ENCODE results near the gene L1TD1.

DNA sequence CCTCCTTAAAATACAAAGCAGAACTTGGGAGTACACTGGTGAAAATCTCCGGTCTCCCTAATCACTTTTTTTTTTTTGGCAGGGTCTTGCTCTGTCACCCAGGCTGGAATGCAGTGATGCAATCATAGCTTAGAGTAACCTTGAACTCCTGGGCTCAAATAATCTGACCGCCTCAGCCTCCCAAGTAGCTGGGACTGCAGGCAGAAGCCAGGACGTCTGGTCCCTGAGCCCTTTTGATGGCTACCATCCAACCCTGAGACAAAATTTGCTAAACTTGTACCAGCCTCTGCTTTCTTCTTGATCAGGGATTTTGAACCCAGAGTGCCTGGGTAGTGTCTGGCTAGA lies 4.1 kb downstream of the L1TD1 start:
- no peak for TF ChIP-seq POLR2AphosphoS5 (IDR thresholded peaks at IDR 0.05)
- TF ChIP-seq, protein P1, sequence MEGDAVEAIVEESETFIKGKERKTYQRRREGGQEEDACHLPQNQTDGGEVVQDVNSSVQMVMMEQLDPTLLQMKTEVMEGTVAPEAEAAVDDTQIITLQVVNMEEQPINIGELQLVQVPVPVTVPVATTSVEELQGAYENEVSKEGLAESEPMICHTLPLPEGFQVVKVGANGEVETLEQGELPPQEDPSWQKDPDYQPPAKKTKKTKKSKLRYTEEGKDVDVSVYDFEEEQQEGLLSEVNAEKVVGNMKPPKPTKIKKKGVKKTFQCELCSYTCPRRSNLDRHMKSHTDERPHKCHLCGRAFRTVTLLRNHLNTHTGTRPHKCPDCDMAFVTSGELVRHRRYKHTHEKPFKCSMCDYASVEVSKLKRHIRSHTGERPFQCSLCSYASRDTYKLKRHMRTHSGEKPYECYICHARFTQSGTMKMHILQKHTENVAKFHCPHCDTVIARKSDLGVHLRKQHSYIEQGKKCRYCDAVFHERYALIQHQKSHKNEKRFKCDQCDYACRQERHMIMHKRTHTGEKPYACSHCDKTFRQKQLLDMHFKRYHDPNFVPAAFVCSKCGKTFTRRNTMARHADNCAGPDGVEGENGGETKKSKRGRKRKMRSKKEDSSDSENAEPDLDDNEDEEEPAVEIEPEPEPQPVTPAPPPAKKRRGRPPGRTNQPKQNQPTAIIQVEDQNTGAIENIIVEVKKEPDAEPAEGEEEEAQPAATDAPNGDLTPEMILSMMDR (IDR thresholded peaks at IDR 0.05): no peak
- TF ChIP-seq EP300 (IDR thresholded peaks at IDR 0.05): no peak
- TF ChIP-seq POLR2A (IDR thresholded peaks at IDR 0.05; ENCODE audit: low read depth): no peak
